K562 (cell line): ENCODE results near the gene ING5.

Source experiments
- BRF1 ChIP-seq: IDR thresholded peaks from 3 replicates; pipeline ENCODE4 v1.6.1; 2011; ENCODE audit warnings: borderline replicate concordance, mild to moderate bottlenecking; ENCODE audit not compliant: insufficient read length; ENCODE audit errors: extremely low read depth
- CTCF ChIP-seq, 3 experiments: IDR thresholded peaks in 2 of 3; conservative IDR thresholded peaks in 1 of 3; 2 replicates each; pipeline ENCODE4 v1.5.1; 2011 to 2012; ENCODE audit warnings: low read length in 3 of 3, mild to moderate bottlenecking in 3 of 3, control low read depth in 2 of 3, improper control_type of control experiment in 1 of 3, inconsistent platforms in 1 of 3, low read depth in 1 of 3, mixed read lengths in 1 of 3, moderate library complexity in 1 of 3; ENCODE audit not compliant: insufficient read depth in 2 of 3
- EZH2 ChIP-seq: IDR thresholded peaks from 2 replicates; pipeline ENCODE4 v1.6.1; 2012; ENCODE audit warnings: low read depth, mild to moderate bottlenecking, inconsistent platforms, low read length, borderline replicate concordance
- HINFP ChIP-seq: fragments of 450-650 bp; conservative IDR thresholded peaks from 2 replicates; pipeline ENCODE4 v1.6.1; 2016; ENCODE audit warnings: missing genetic modification characterization, low read depth, mild to moderate bottlenecking, control low read depth, missing compliant biosample characterization
- KLF16 ChIP-seq: IDR thresholded peaks from 2 replicates; pipeline ENCODE4 v1.6.1; 2016; ENCODE audit warnings: antibody characterized with exemption
- NR2C1 ChIP-seq, 2 experiments: fragments of 450-650 bp; IDR thresholded peaks; 2 replicates each; pipeline ENCODE4 v1.6.1; 2017; ENCODE audit warnings: mild to moderate bottlenecking in 2 of 2, antibody characterized with exemption in 1 of 2, inconsistent platforms in 1 of 2, missing compliant biosample characterization in 1 of 2, missing genetic modification characterization in 1 of 2
- RBFOX2 ChIP-seq: fragments of 200-400 bp; formaldehyde crosslinking; IDR thresholded peaks from 2 replicates; pipeline ENCODE4 v1.6.1; 2017; ENCODE audit warnings: low read depth, mild to moderate bottlenecking, low read length, moderate library complexity
- ZBED1 ChIP-seq: IDR thresholded peaks from 2 replicates; pipeline ENCODE4 v1.6.1; 2014
- ZFP30 ChIP-seq: fragments of 250-450 bp; sonication (Bioruptor Pico); IDR thresholded peaks from 2 replicates; pipeline ENCODE4 v1.8.0; 2022; ENCODE audit warnings: moderate library complexity, mild to moderate bottlenecking, inconsistent platforms, borderline replicate concordance

DNA sequence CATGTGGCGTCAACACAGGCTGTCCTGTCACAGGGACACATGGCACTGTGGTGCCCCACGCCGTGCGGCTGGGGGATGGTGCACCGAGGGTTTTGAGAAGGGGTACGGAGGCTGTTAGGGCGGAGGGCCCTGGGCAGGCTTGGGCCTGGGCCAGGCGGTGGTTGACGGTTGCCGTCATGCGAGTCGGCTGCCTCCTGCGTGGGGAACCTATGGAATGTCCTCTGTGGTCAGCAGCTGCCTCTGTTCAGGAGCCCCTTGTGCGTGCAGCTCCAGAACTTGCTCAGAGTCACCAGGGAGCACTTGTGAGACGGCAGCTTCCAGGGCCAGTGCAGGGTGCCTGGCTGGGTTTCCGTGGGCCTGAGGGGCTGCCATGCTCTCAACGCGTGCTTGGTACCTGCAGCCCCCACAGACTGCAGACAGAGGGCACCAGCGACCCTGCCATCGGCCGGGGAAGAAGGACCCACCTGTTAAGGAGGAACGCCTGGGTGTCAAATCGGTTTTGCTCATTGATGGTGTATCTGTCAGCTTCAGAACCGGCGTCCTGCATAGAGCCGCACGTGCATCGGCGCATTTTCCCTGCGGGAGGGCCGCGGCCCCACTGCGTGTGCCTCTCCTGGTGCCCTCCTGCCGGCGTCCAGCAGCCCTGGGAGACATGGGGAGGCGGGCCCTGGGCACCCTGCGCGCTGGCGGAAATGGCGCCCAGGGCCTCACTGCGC is 22.6 kb downstream of the ING5 start:
- TF ChIP-seq ZFP30 (CRISPR knock-in tag): no peak
- TF ChIP-seq ZBED1: no peak
- no peak for TF ChIP-seq HINFP
- TF ChIP-seq CTCF (IDR thresholded peaks at IDR 0.05 in 2 of 3, conservative IDR thresholded peaks at IDR 0.05 in 1 of 3; ENCODE audit: insufficient read depth in 2 of 3, low read depth in 1 of 3, low read length in 3 of 3): peak; percentile 16 to 32 (median 31); a peak in 1 of 6 replicates
- no peak for TF ChIP-seq KLF16
- no peak for TF ChIP-seq RBFOX2
- TF ChIP-seq EZH2: no peak
- TF ChIP-seq NR2C1 (IDR thresholded peaks at IDR 0.05): no peak
- TF ChIP-seq NR2C1 (tag; IDR thresholded peaks at IDR 0.05): no peak
- no peak for TF ChIP-seq BRF1
